HepG2 (cell line): ENCODE results near the gene GCLM. TPM values are rescaled to one million over a fixed set of nuclear protein-coding genes. Genes with fewer than 3 reads are reported as not detected.

Experiments used
- ADNP ChIP-seq: sonication (generic); formaldehyde crosslinking; IDR thresholded peaks from 2 replicates; pipeline ENCODE4 v1.4.0; 2020; ENCODE audit warnings: missing genetic modification reagents
- ATF5 ChIP-seq: sonication (generic); formaldehyde crosslinking; IDR thresholded peaks from 2 replicates; pipeline ENCODE4 v1.4.0; 2020; ENCODE audit warnings: mild to moderate bottlenecking, low read depth, missing genetic modification reagents
- CERS6 ChIP-seq: sonication (generic); formaldehyde crosslinking; IDR thresholded peaks from 2 replicates; pipeline ENCODE4 v1.5.0; 2020; ENCODE audit warnings: missing genetic modification reagents
- HOXA5 ChIP-seq: sonication (generic); formaldehyde crosslinking; IDR thresholded peaks from 2 replicates; pipeline ENCODE4 v1.4.0; 2020; ENCODE audit warnings: missing genetic modification reagents
- KLF12 ChIP-seq: sonication (generic); formaldehyde crosslinking; IDR thresholded peaks from 2 replicates; pipeline ENCODE4 v1.4.0; 2020; ENCODE audit warnings: missing genetic modification reagents, borderline replicate concordance
- MXD3 ChIP-seq: IDR thresholded peaks from 2 replicates; pipeline ENCODE4 v1.6.1; 2016; ENCODE audit warnings: mild to moderate bottlenecking, missing biosample characterization, missing genetic modification reagents
- RAD21 ChIP-seq: fragments of 450-650 bp; formaldehyde crosslinking; IDR thresholded peaks from 2 replicates; pipeline ENCODE4 v1.5.0; 2020; ENCODE audit warnings: mild to moderate bottlenecking
- RFX5 ChIP-seq: IDR thresholded peaks from 2 replicates; pipeline ENCODE4 v1.6.1; 2011; ENCODE audit warnings: low read depth, low read length, improper control_type of control experiment
- TEAD3 ChIP-seq: optimal IDR thresholded peaks from 2 replicates; pipeline ENCODE3; 2016; ENCODE audit warnings: borderline replicate concordance
- USF2 ChIP-seq, 2 experiments: sonication (generic) in 1 of 2; formaldehyde crosslinking in 1 of 2; IDR thresholded peaks; 2 replicates each; pipeline versions ENCODE4 v1.5.1 to v1.6.1; 2011 to 2020; ENCODE audit warnings: borderline replicate concordance in 1 of 2, low read depth in 1 of 2, low read length in 1 of 2, mild to moderate bottlenecking in 1 of 2, missing genetic modification reagents in 1 of 2, moderate library complexity in 1 of 2
- ZBTB25 ChIP-seq: IDR thresholded peaks from 2 replicates; pipeline ENCODE4 v1.6.1; 2018; ENCODE audit warnings: missing genetic modification reagents
- ZC3H13 ChIP-seq: sonication (generic); formaldehyde crosslinking; IDR thresholded peaks from 2 replicates; pipeline ENCODE4 v1.8.1; 2023; ENCODE audit warnings: mild to moderate bottlenecking, missing genetic modification reagents, moderate library complexity
- ZFP36L1 ChIP-seq: sonication (generic); formaldehyde crosslinking; IDR thresholded peaks from 2 replicates; pipeline ENCODE4 v1.8.0; 2022; ENCODE audit warnings: mild to moderate bottlenecking, missing genetic modification reagents, moderate library complexity
- ZNF138 ChIP-seq: sonication (generic); formaldehyde crosslinking; IDR thresholded peaks from 2 replicates; pipeline ENCODE4 v1.5.0; 2020; ENCODE audit warnings: mild to moderate bottlenecking, low read depth, missing genetic modification reagents
- ZNF232 ChIP-seq: sonication (generic); formaldehyde crosslinking; IDR thresholded peaks from 2 replicates; pipeline ENCODE4 v1.4.0; 2020; ENCODE audit warnings: missing genetic modification reagents, borderline replicate concordance
- ZNF350 ChIP-seq: sonication (generic); formaldehyde crosslinking; IDR thresholded peaks from 2 replicates; pipeline ENCODE4 v1.4.0; 2020; ENCODE audit warnings: mild to moderate bottlenecking, low read depth, missing genetic modification reagents, borderline replicate concordance
- ZNF468 ChIP-seq: sonication (generic); formaldehyde crosslinking; IDR thresholded peaks from 2 replicates; pipeline ENCODE4 v1.8.0; 2022; ENCODE audit warnings: mild to moderate bottlenecking, moderate library complexity, missing genetic modification reagents
- ZNF546 ChIP-seq: sonication (generic); formaldehyde crosslinking; conservative IDR thresholded peaks from 2 replicates; pipeline ENCODE4 v1.8.1; 2023; ENCODE audit warnings: mild to moderate bottlenecking, missing genetic modification reagents
- ZNF562 ChIP-seq: sonication (generic); formaldehyde crosslinking; IDR thresholded peaks from 2 replicates; pipeline ENCODE4 v1.8.0; 2022; ENCODE audit warnings: missing genetic modification reagents, borderline replicate concordance
- ZNF775 ChIP-seq: sonication (generic); formaldehyde crosslinking; IDR thresholded peaks from 2 replicates; pipeline ENCODE4 v1.4.0; 2020; ENCODE audit warnings: missing genetic modification reagents, mild to moderate bottlenecking, moderate library complexity, borderline replicate concordance
- ZNF784 ChIP-seq: sonication (generic); formaldehyde crosslinking; IDR thresholded peaks from 2 replicates; pipeline ENCODE4 v1.5.1; 2020; ENCODE audit warnings: missing genetic modification reagents, mild to moderate bottlenecking, borderline replicate concordance
- polyA plus RNA-seq, 8 experiments: library from polyadenylated mRNA; depleted of rRNA in 3 of 8; stranded (reverse) in 7 of 8; unstranded in 1 of 8; fragments of >200 nt; fragmentation: Illumina TruSeq in 4 of 8; extraction: Trizol in 4 of 8; gene quantifications; 2 replicates each; pipeline versions ENCODE4 v1.2.1 to v1.2.3, GENCODE V29; 2011 to 2016; ENCODE audit warnings: low read depth in 4 of 8, missing spikeins in 1 of 8, mixed read lengths in 1 of 8; ENCODE audit not compliant: insufficient read depth in 1 of 8
- total RNA-seq, 5 experiments: library from RNA; depleted of rRNA; stranded (reverse); fragments of >200 nt; fragmentation: Illumina TruSeq; extraction: Trizol; gene quantifications; 2 replicates each; pipeline ENCODE4 v1.2.3, GENCODE V29; 2016; ENCODE audit warnings: low read depth in 1 of 5

The GCLM gene
- total and polyA plus RNA-seq, 2 of the 13 experiments (the other 11 are each of a cell fraction or from before 2014, with no cell fraction given), result 8.7 to 29.9 TPM

GRCh38 chr1:93846992-93847810 lies 62.0 kb downstream of the GCLM start (continued):
- peak; percentile 24; the same call in 1 of the 2 replicates for TF ChIP-seq ZNF784 (CRISPR knock-in tag)
- 0 out of 2 replicates have a peak, but pooled peaks have one; percentile 49 for TF ChIP-seq ZNF775 (CRISPR knock-in tag)
- peak; percentile 82; the same call in 1 of the 2 replicates for TF ChIP-seq MXD3 (CRISPR knock-in tag)
- TF ChIP-seq ZBTB25 (CRISPR knock-in tag), result 0 out of 2 replicates have a peak, but pooled peaks have one; percentile 47
- TF ChIP-seq CERS6 (CRISPR knock-in tag), result no peak; the same call in 1 of the 2 replicates
- no peak for TF ChIP-seq ATF5 (CRISPR knock-in tag)
- TF ChIP-seq ZNF546, result no peak
- TF ChIP-seq HOXA5 (CRISPR knock-in tag), result peak; percentile 76
- TF ChIP-seq RAD21 (CRISPR knock-in tag), result peak; percentile 44; the same call in 1 of the 2 replicates
- TF ChIP-seq KLF12 (CRISPR knock-in tag), result 0 out of 2 replicates have a peak, but pooled peaks have one; percentile 14
- TF ChIP-seq ZNF138 (CRISPR knock-in tag), result no peak; the same call in 1 of the 2 replicates
- peak; percentile 80 for TF ChIP-seq ZNF232
- 0 out of 2 replicates have a peak, but pooled peaks have one; percentile 18 for TF ChIP-seq ADNP
- 0 out of 2 replicates have a peak, but pooled peaks have one; percentile 61 for TF ChIP-seq ZFP36L1 (CRISPR knock-in tag)
- peak; percentile 59 for TF ChIP-seq ZNF350 (CRISPR knock-in tag)
- TF ChIP-seq ZNF468 (CRISPR knock-in tag), result peak; percentile 40; the same call in 1 of the 2 replicates
- peak; percentile 61; the same call in 1 of the 2 replicates for TF ChIP-seq ZC3H13
- no peak for TF ChIP-seq USF2 (IDR thresholded peaks at IDR 0.05; ENCODE audit: low read depth, low read length)
- TF ChIP-seq USF2 (CRISPR knock-in tag; IDR thresholded peaks at IDR 0.05; ENCODE audit: borderline replicate concordance), result no peak
- peak; percentile 42 for TF ChIP-seq TEAD3
- TF ChIP-seq ZNF562 (CRISPR knock-in tag), result no peak
- TF ChIP-seq RFX5, result 0 out of 2 replicates have a peak, but pooled peaks have one; percentile 19
